K562 (cell line): Measurements from ENCODE around the gene THAP4. TPM values are rescaled to one million over a fixed set of nuclear protein-coding genes. Genes with fewer than 3 reads are reported as not detected.
A peak's percentile ranks its signal among the peaks of the same experiment; 100 is the strongest.

Experiments used
- HDAC8 ChIP-seq: fragments of 450-650 bp; IDR thresholded peaks from 2 replicates; pipeline ENCODE4 v1.6.1; 2016; ENCODE audit warnings: mild to moderate bottlenecking, missing genetic modification characterization, moderate library complexity, missing compliant biosample characterization
- MAFG ChIP-seq: fragments of 450-650 bp; conservative IDR thresholded peaks from 2 replicates; pipeline ENCODE4 v1.6.1; 2016; ENCODE audit warnings: missing genetic modification characterization, missing compliant biosample characterization
- MIER1 ChIP-seq: fragments of 450-650 bp; IDR thresholded peaks from 2 replicates; pipeline ENCODE4 v1.6.1; 2016; ENCODE audit warnings: antibody characterized with exemption, mild to moderate bottlenecking, low read depth
- OTX1 ChIP-seq: fragments of 450-650 bp; formaldehyde crosslinking; IDR thresholded peaks from 2 replicates; pipeline ENCODE4 v1.4.0; 2022; ENCODE audit warnings: mild to moderate bottlenecking
- POLR2AphosphoS2 ChIP-seq: IDR thresholded peaks from 2 replicates; pipeline ENCODE4 v1.6.1; 2012; ENCODE audit warnings: low read length, improper control_type of control experiment
- RBFOX2 ChIP-seq: fragments of 200-400 bp; formaldehyde crosslinking; IDR thresholded peaks from 2 replicates; pipeline ENCODE4 v1.6.1; 2017; ENCODE audit warnings: low read depth, mild to moderate bottlenecking, low read length, moderate library complexity
- RBM25 ChIP-seq: fragments of 200-400 bp; formaldehyde crosslinking; IDR thresholded peaks from 2 replicates; pipeline ENCODE4 v1.6.1; 2018; ENCODE audit warnings: low read length, low read depth, moderate library complexity; ENCODE audit not compliant: severe bottlenecking
- SLC30A9 ChIP-seq: fragments of 250-450 bp; sonication (Bioruptor Pico); IDR thresholded peaks from 2 replicates; pipeline ENCODE4 v1.8.0; 2022; ENCODE audit warnings: mild to moderate bottlenecking, moderate library complexity
- ZNF175 ChIP-seq: fragments of 200-800 bp; sonication (Bioruptor generic); IDR thresholded peaks from 2 replicates; pipeline ENCODE4 v1.6.1; 2016; ENCODE audit warnings: low read depth, mild to moderate bottlenecking, missing genetic modification characterization, missing compliant biosample characterization
- ZNF3 ChIP-seq: fragments of 250-450 bp; sonication (Bioruptor Pico); IDR thresholded peaks from 2 replicates; pipeline ENCODE4 v1.5.0; 2021; ENCODE audit warnings: mild to moderate bottlenecking, moderate library complexity
- ZNF79 ChIP-seq: fragments of 250-450 bp; sonication (Bioruptor Pico); IDR thresholded peaks from 2 replicates; pipeline ENCODE4 v1.4.0; 2020; ENCODE audit warnings: low read depth, mild to moderate bottlenecking, moderate library complexity
- polyA plus RNA-seq, 8 experiments: library from polyadenylated mRNA; depleted of rRNA in 4 of 8; stranded (reverse) in 5 of 8; unstranded in 3 of 8; fragments of >200 nt; fragmentation: Nextera tagmentation in 2 of 8; fragmentation: Illumina TruSeq in 1 of 8; extraction: Ambion mirVana in 2 of 8; extraction: Trizol in 1 of 8; gene quantifications; 2 replicates each; pipeline versions ENCODE4 v1.2.1 to v1.2.3, GENCODE V29; 2011 to 2014; ENCODE audit warnings: inconsistent platforms in 1 of 8, missing spikeins in 1 of 8
- total RNA-seq, 7 experiments: library from RNA; depleted of rRNA in 6 of 7; stranded (reverse); fragments of >200 nt in 6 of 7; fragmentation: Illumina TruSeq in 2 of 7; extraction: Trizol in 2 of 7; gene quantifications; 2 replicates each; pipeline versions ENCODE4 v1.2.1 to v1.2.3, GENCODE V29; 2011 to 2021; ENCODE audit warnings: low replicate concordance in 1 of 7
- TF ChIP-seq, protein P1 (sequence below), 2 experiments: fragments of 450-650 bp in 1 of 2; IDR thresholded peaks; 2 replicates each; pipeline ENCODE4 v1.6.1; 2011 to 2017; ENCODE audit warnings: low read depth in 2 of 2, antibody characterized with exemption in 1 of 2, borderline replicate concordance in 1 of 2, low read length in 1 of 2, mild to moderate bottlenecking in 1 of 2, mixed read lengths in 1 of 2; ENCODE audit not compliant: control insufficient read depth in 1 of 2
- TF ChIP-seq, protein P2 (sequence below): fragments of 450-650 bp; formaldehyde crosslinking; conservative IDR thresholded peaks from 2 replicates; pipeline ENCODE4 v1.4.0; 2022; ENCODE audit warnings: mild to moderate bottlenecking, missing genetic modification characterization
- TF ChIP-seq, protein P3 (sequence below): sonication (generic); IDR thresholded peaks from 2 replicates; pipeline ENCODE4 v1.6.1; 2016
- TF ChIP-seq, protein P4 (sequence below), 2 experiments: fragments of 450-650 bp; IDR thresholded peaks; 2 replicates each; pipeline ENCODE4 v1.6.1; 2018; ENCODE audit warnings: mild to moderate bottlenecking in 2 of 2, low read depth in 1 of 2; ENCODE audit not compliant: partially characterized antibody in 2 of 2
- TF ChIP-seq, protein P5 (sequence below): sonication (generic); formaldehyde crosslinking; IDR thresholded peaks from 2 replicates; pipeline ENCODE4 v1.8.0; 2022; ENCODE audit warnings: missing genetic modification reagents, mild to moderate bottlenecking, moderate library complexity, borderline replicate concordance

The THAP4 gene
- total and polyA plus RNA-seq, 9 of the 15 experiments (the other 6 are each of a cell fraction or from before 2014, with no cell fraction given): 8.6 to 60.9 (median 43.9) TPM

DNA sequence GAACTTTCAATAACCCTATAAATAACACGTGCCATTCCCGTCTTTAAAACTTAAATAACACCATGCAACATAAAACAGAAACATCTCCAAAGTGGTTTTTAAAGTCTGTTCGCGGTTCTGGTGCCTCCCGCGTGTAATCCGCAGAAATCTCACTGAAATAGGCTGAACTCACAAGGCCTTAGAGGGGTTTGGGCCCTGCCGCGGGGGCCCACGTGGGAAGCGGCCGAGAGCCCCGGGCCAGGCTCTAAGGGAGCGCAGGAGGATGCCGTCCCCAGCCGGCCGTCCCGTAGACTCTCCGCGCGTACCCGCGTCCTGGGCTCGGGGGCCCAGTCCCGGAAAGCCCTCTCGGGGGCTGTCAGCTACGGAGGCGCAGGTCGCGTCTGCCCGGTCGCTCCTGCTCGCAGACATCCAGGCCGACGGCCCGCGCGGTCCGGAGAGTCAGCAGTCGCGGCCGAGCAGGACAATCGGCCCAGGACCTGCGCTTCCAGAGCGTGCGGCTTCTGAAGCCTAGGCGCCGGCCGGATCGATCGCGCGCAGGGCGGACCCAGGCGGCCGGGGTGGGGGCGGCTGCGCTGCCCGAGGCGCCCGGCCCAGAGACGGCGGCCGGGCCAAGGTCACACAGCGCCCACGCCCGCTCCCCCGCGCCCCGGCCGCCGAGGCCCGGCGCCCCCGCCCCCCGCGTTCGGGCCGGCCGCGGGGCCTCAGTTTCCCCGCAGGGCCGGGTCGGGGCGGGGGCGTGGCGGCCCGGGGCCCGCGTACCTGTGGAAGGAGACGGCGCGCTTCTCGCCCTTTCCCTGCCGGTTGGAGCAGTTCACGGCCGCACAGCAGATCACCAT, 558 bp downstream of the THAP4 start (continued):
- TF ChIP-seq, protein P1, sequence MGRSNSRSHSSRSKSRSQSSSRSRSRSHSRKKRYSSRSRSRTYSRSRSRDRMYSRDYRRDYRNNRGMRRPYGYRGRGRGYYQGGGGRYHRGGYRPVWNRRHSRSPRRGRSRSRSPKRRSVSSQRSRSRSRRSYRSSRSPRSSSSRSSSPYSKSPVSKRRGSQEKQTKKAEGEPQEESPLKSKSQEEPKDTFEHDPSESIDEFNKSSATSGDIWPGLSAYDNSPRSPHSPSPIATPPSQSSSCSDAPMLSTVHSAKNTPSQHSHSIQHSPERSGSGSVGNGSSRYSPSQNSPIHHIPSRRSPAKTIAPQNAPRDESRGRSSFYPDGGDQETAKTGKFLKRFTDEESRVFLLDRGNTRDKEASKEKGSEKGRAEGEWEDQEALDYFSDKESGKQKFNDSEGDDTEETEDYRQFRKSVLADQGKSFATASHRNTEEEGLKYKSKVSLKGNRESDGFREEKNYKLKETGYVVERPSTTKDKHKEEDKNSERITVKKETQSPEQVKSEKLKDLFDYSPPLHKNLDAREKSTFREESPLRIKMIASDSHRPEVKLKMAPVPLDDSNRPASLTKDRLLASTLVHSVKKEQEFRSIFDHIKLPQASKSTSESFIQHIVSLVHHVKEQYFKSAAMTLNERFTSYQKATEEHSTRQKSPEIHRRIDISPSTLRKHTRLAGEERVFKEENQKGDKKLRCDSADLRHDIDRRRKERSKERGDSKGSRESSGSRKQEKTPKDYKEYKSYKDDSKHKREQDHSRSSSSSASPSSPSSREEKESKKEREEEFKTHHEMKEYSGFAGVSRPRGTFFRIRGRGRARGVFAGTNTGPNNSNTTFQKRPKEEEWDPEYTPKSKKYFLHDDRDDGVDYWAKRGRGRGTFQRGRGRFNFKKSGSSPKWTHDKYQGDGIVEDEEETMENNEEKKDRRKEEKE (IDR thresholded peaks at IDR 0.05; ENCODE audit: borderline replicate concordance in 1 of 2, control insufficient read depth in 1 of 2, low read depth in 2 of 2, low read length in 1 of 2): no peak
- TF ChIP-seq RBFOX2 (peak; percentile 56), ZNF175 (CRISPR knock-in tag) (no peak), MIER1 (no peak), HDAC8 (tag) (no peak), POLR2AphosphoS2 (no peak), RBM25 (peak; percentile 55), OTX1 (CRISPR knock-in tag) (no peak), ZNF79 (CRISPR knock-in tag) (no peak), SLC30A9 (CRISPR knock-in tag) (no peak), ZNF3 (CRISPR knock-in tag) (no peak), MAFG (tag) (no peak)
- TF ChIP-seq, protein P2, sequence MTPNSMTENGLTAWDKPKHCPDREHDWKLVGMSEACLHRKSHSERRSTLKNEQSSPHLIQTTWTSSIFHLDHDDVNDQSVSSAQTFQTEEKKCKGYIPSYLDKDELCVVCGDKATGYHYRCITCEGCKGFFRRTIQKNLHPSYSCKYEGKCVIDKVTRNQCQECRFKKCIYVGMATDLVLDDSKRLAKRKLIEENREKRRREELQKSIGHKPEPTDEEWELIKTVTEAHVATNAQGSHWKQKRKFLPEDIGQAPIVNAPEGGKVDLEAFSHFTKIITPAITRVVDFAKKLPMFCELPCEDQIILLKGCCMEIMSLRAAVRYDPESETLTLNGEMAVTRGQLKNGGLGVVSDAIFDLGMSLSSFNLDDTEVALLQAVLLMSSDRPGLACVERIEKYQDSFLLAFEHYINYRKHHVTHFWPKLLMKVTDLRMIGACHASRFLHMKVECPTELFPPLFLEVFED (CRISPR knock-in tag): no peak
- TF ChIP-seq, protein P3, sequence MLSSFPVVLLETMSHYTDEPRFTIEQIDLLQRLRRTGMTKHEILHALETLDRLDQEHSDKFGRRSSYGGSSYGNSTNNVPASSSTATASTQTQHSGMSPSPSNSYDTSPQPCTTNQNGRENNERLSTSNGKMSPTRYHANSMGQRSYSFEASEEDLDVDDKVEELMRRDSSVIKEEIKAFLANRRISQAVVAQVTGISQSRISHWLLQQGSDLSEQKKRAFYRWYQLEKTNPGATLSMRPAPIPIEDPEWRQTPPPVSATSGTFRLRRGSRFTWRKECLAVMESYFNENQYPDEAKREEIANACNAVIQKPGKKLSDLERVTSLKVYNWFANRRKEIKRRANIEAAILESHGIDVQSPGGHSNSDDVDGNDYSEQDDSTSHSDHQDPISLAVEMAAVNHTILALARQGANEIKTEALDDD: no peak
- TF ChIP-seq, protein P4, sequence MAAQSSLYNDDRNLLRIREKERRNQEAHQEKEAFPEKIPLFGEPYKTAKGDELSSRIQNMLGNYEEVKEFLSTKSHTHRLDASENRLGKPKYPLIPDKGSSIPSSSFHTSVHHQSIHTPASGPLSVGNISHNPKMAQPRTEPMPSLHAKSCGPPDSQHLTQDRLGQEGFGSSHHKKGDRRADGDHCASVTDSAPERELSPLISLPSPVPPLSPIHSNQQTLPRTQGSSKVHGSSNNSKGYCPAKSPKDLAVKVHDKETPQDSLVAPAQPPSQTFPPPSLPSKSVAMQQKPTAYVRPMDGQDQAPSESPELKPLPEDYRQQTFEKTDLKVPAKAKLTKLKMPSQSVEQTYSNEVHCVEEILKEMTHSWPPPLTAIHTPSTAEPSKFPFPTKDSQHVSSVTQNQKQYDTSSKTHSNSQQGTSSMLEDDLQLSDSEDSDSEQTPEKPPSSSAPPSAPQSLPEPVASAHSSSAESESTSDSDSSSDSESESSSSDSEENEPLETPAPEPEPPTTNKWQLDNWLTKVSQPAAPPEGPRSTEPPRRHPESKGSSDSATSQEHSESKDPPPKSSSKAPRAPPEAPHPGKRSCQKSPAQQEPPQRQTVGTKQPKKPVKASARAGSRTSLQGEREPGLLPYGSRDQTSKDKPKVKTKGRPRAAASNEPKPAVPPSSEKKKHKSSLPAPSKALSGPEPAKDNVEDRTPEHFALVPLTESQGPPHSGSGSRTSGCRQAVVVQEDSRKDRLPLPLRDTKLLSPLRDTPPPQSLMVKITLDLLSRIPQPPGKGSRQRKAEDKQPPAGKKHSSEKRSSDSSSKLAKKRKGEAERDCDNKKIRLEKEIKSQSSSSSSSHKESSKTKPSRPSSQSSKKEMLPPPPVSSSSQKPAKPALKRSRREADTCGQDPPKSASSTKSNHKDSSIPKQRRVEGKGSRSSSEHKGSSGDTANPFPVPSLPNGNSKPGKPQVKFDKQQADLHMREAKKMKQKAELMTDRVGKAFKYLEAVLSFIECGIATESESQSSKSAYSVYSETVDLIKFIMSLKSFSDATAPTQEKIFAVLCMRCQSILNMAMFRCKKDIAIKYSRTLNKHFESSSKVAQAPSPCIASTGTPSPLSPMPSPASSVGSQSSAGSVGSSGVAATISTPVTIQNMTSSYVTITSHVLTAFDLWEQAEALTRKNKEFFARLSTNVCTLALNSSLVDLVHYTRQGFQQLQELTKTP (IDR thresholded peaks at IDR 0.05; ENCODE audit: low read depth in 1 of 2, partially characterized antibody in 2 of 2): no peak
- TF ChIP-seq, protein P5, sequence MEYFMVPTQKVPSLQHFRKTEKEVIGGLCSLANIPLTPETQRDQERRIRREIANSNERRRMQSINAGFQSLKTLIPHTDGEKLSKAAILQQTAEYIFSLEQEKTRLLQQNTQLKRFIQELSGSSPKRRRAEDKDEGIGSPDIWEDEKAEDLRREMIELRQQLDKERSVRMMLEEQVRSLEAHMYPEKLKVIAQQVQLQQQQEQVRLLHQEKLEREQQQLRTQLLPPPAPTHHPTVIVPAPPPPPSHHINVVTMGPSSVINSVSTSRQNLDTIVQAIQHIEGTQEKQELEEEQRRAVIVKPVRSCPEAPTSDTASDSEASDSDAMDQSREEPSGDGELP (CRISPR knock-in tag): peak; percentile 23; the same call in 1 of the 2 replicates
